Activated CD8-positive, alpha-beta T cell treated with anti-CD3 and anti-CD28 coated beads, Interleukin-2, amount 10 ng/mL, durations not matched to agents 7 days and 5 days (primary cell): Measurements from ENCODE around the gene CRMP1. TPM values are rescaled to one million over a fixed set of nuclear protein-coding genes. Genes with fewer than 3 reads are reported as not detected.

Source experiments
- ATAC-seq: fragments of 150-1000 bp; cut with Tn5 transposase; one replicate; pipeline ENCODE4 v1.10.0; 2021; ENCODE audit warnings: moderate library complexity
- CTCF ChIA-PET: fragments of 350-600 bp; sonication (Branson Sonifier 250); formaldehyde crosslinking; loops from one replicate; lab custom pipeline; 2021; ENCODE audit warnings: antibody characterized with exemption; lab: Charles Lee
- POLR2A ChIA-PET: fragments of 350-600 bp; sonication (Branson Sonifier 250); formaldehyde crosslinking; loops from one replicate; lab custom pipeline; 2021; ENCODE audit warnings: antibody characterized with exemption; lab: Charles Lee
- DNase-seq: peaks from one replicate; pipeline ENCODE4 v3.0.0-alpha.2; 2020
- H3K27ac Mint-ChIP-seq: one replicate; pipeline ENCODE4 v1.8.0; 2021; ENCODE audit warnings: mild to moderate bottlenecking, mixed read lengths
- H3K27me3 Mint-ChIP-seq: one replicate; pipeline ENCODE4 v1.8.0; 2021; ENCODE audit warnings: low read depth, mixed read lengths
- H3K36me3 Mint-ChIP-seq: one replicate; pipeline ENCODE4 v1.8.0; 2021; ENCODE audit warnings: low read depth, mixed read lengths
- H3K4me1 Mint-ChIP-seq: one replicate; pipeline ENCODE4 v1.8.0; 2021; ENCODE audit warnings: low read depth, mixed read lengths
- H3K4me3 Mint-ChIP-seq: one replicate; pipeline ENCODE4 v1.8.0; 2021; ENCODE audit warnings: mild to moderate bottlenecking, mixed read lengths
- H3K9me3 Mint-ChIP-seq: one replicate; pipeline ENCODE4 v1.8.0; 2022; ENCODE audit warnings: mixed read lengths; ENCODE audit not compliant: insufficient read depth
- total RNA-seq, 2 experiments: library from RNA; stranded (reverse); gene quantifications; one replicate each; pipeline ENCODE4 v1.2.3, GENCODE V29; 2021

CRMP1 gene
- total RNA-seq, 2 experiments from 2014 or later, result not detected

GRCh38 chr4:5918331-5918985, 25.6 kb upstream of the CRMP1 start:
- no peak overlapping the region for H3K4me3 Mint-ChIP-seq
- ChIA-PET CTCF (no interaction called here), POLR2A (no interaction called here)
- no peak overlapping the region for H3K27ac Mint-ChIP-seq
- H3K27me3 Mint-ChIP-seq, result no peaks in the 10 kb centered on the region
- H3K36me3 Mint-ChIP-seq, result no peaks in the 10 kb centered on the region
- H3K9me3 Mint-ChIP-seq, result no peaks in the 10 kb centered on the region
- ATAC-seq (no peak), DNase-seq (no peak)
- no peaks in the 10 kb centered on the region for H3K4me1 Mint-ChIP-seq

- ATAC-seq, result no peak
These were observed 24.8 kb upstream of the CRMP1 start for GRCh38 chr4:5917672-5918071.

GRCh38 chr4:5916229-5916628, 23.3 kb upstream of the CRMP1 start:
- ATAC-seq, result no peak
- H3K27ac Mint-ChIP-seq, result no peak overlapping the region
- CTCF ChIA-PET, result interaction anchor here (0.6 kb wide), 1 partner anchor 1976 kb away, joined by 3 read pairs; no protein-coding TSS in a partner anchor
- no peak overlapping the region for H3K4me3 Mint-ChIP-seq
- POLR2A ChIA-PET, result no interaction called here
- peaks cover 6% of the 10 kb centered on the region for H3K9me3 Mint-ChIP-seq
- H3K4me1 Mint-ChIP-seq, result no peaks in the 10 kb centered on the region
- H3K36me3 Mint-ChIP-seq, result no peaks in the 10 kb centered on the region
- no peak for DNase-seq
- H3K27me3 Mint-ChIP-seq, result no peaks in the 10 kb centered on the region

More at GRCh38 chr4:5917672-5918071, 24.8 kb upstream of the CRMP1 start:
- no peaks in the 10 kb centered on the region for H3K27me3 Mint-ChIP-seq
- H3K27ac Mint-ChIP-seq, result no peak overlapping the region
- ChIA-PET CTCF (no interaction called here), POLR2A (no interaction called here)
- H3K9me3 Mint-ChIP-seq, result no peaks in the 10 kb centered on the region
- DNase-seq, result no peak
- H3K4me1 Mint-ChIP-seq, result no peaks in the 10 kb centered on the region
- H3K4me3 Mint-ChIP-seq, result no peak overlapping the region
- no peaks in the 10 kb centered on the region for H3K36me3 Mint-ChIP-seq

- DNase-seq (no peak), ATAC-seq (no peak)
- Mint-ChIP-seq H3K4me3 (no peak overlapping the region), H3K27me3 (peaks cover 2% of the 10 kb centered on the region), H3K9me3 (peaks cover 6% of the 10 kb centered on the region), H3K27ac (no peak overlapping the region), H3K4me1 (no peaks in the 10 kb centered on the region), H3K36me3 (no peaks in the 10 kb centered on the region)
- POLR2A ChIA-PET, result no interaction called here
- CTCF ChIA-PET, result no interaction called here
These were observed 20.6 kb upstream of the CRMP1 start for GRCh38 chr4:5913454-5913853.

GRCh38 chr4:5912614-5913019, 19.7 kb upstream of the CRMP1 start:
- Mint-ChIP-seq H3K9me3 (peaks cover 6% of the 10 kb centered on the region), H3K4me3 (no peak overlapping the region), H3K4me1 (no peaks in the 10 kb centered on the region), H3K36me3 (no peaks in the 10 kb centered on the region), H3K27ac (no peak overlapping the region), H3K27me3 (peaks cover 2% of the 10 kb centered on the region)
- CTCF ChIA-PET, result no interaction called here
- DNase-seq (no peak), ATAC-seq (no peak)
- POLR2A ChIA-PET, result no interaction called here

GRCh38 chr4:5908876-5909427, 16.1 kb upstream of the CRMP1 start:
- ChIA-PET CTCF (no interaction called here), POLR2A (no interaction called here)
- H3K36me3 Mint-ChIP-seq, result no peaks in the 10 kb centered on the region
- H3K9me3 Mint-ChIP-seq, result peaks cover 6% of the 10 kb centered on the region
- no peak for ATAC-seq
- no peak overlapping the region for H3K4me3 Mint-ChIP-seq
- H3K27me3 Mint-ChIP-seq, result peaks cover 13% of the 10 kb centered on the region
- H3K27ac Mint-ChIP-seq, result no peak overlapping the region
- no peaks in the 10 kb centered on the region for H3K4me1 Mint-ChIP-seq
- DNase-seq, result no peak

- H3K27ac Mint-ChIP-seq, result no peak overlapping the region
- DNase-seq (no peak), ATAC-seq (no peak)
- no peaks in the 10 kb centered on the region for H3K9me3 Mint-ChIP-seq
- H3K36me3 Mint-ChIP-seq, result no peaks in the 10 kb centered on the region
- peaks cover 13% of the 10 kb centered on the region for H3K27me3 Mint-ChIP-seq
- ChIA-PET POLR2A (interaction anchor here (0.7 kb wide), 1 partner anchor 662 kb away, joined by 4 read pairs; no protein-coding TSS in a partner anchor), CTCF (no interaction called here)
- no peak overlapping the region for H3K4me3 Mint-ChIP-seq
- H3K4me1 Mint-ChIP-seq, result no peaks in the 10 kb centered on the region
These were observed 13.3 kb upstream of the CRMP1 start for GRCh38 chr4:5906191-5906590.

GRCh38 chr4:5905714-5906113, 12.8 kb upstream of the CRMP1 start:
- no peak overlapping the region for H3K4me3 Mint-ChIP-seq
- H3K27ac Mint-ChIP-seq, result no peak overlapping the region
- no peaks in the 10 kb centered on the region for H3K36me3 Mint-ChIP-seq
- ChIA-PET POLR2A (no interaction called here), CTCF (no interaction called here)
- DNase-seq (no peak), ATAC-seq (no peak)
- H3K27me3 Mint-ChIP-seq, result peaks cover 13% of the 10 kb centered on the region
- H3K9me3 Mint-ChIP-seq, result no peaks in the 10 kb centered on the region
- H3K4me1 Mint-ChIP-seq, result no peaks in the 10 kb centered on the region

GRCh38 chr4:5900844-5901243, 8.0 kb upstream of the CRMP1 start:
- Mint-ChIP-seq H3K4me1 (no peaks in the 10 kb centered on the region), H3K9me3 (no peaks in the 10 kb centered on the region), H3K27me3 (peaks cover 12% of the 10 kb centered on the region), H3K36me3 (no peaks in the 10 kb centered on the region), H3K27ac (no peak overlapping the region), H3K4me3 (no peak overlapping the region)
- ChIA-PET CTCF (no interaction called here), POLR2A (no interaction called here)
- DNase-seq, result no peak
- ATAC-seq, result no peak

GRCh38 chr4:5899881-5900280, 7.0 kb upstream of the CRMP1 start:
- DNase-seq (no peak), ATAC-seq (no peak)
- Mint-ChIP-seq H3K4me3 (no peak overlapping the region), H3K4me1 (no peaks in the 10 kb centered on the region), H3K9me3 (no peaks in the 10 kb centered on the region), H3K27ac (no peak overlapping the region), H3K36me3 (no peaks in the 10 kb centered on the region), H3K27me3 (peaks cover 13% of the 10 kb centered on the region)
- ChIA-PET POLR2A (no interaction called here), CTCF (no interaction called here)

GRCh38 chr4:5899396-5899795, 6.5 kb upstream of the CRMP1 start:
- DNase-seq (no peak), ATAC-seq (no peak)
- Mint-ChIP-seq H3K9me3 (no peaks in the 10 kb centered on the region), H3K36me3 (no peaks in the 10 kb centered on the region), H3K27ac (no peak overlapping the region), H3K4me3 (no peak overlapping the region), H3K4me1 (no peaks in the 10 kb centered on the region), H3K27me3 (peaks cover 15% of the 10 kb centered on the region)
- ChIA-PET POLR2A (no interaction called here), CTCF (no interaction called here)

GRCh38 chr4:5897674-5898073, 4.8 kb upstream of the CRMP1 start:
- no peaks in the 10 kb centered on the region for H3K4me1 Mint-ChIP-seq
- H3K27ac Mint-ChIP-seq, result no peak overlapping the region
- ATAC-seq (no peak), DNase-seq (no peak)
- H3K27me3 Mint-ChIP-seq, result peaks cover 26% of the 10 kb centered on the region
- peaks cover 3% of the 10 kb centered on the region for H3K36me3 Mint-ChIP-seq
- ChIA-PET CTCF (no interaction called here), POLR2A (no interaction called here)
- no peak overlapping the region for H3K4me3 Mint-ChIP-seq
- H3K9me3 Mint-ChIP-seq, result no peaks in the 10 kb centered on the region
